SU-DHL-6 (cell line): ENCODE results near the gene CNTD1.

Experiments
- H2AFZ ChIP-seq: fragments of 200-600 bp; sonication (generic); 2 replicates; pipeline ENCODE4 v1.6.1; 2014; ENCODE audit warnings: low read depth, mild to moderate bottlenecking, moderate library complexity, mixed read lengths, antibody characterized with exemption, low read length; ENCODE audit not compliant: severe bottlenecking
- H3F3A ChIP-seq: fragments of 200-600 bp; shearing (Covaris generic); 2 replicates; pipeline ENCODE4 v1.6.0; 2016; ENCODE audit warnings: antibody characterized with exemption, mild to moderate bottlenecking; ENCODE audit not compliant: insufficient read depth
- H3K27ac ChIP-seq: fragments of 200-600 bp; sonication (generic); 2 replicates; pipeline ENCODE4 v1.5.1; 2016; ENCODE audit warnings: low read depth, mild to moderate bottlenecking, low read length, moderate library complexity, mixed read lengths
- H3K27me3 ChIP-seq: fragments of 200-600 bp; sonication (generic), shearing (Covaris generic); 2 replicates; pipeline ENCODE4 v1.6.0; 2014; ENCODE audit warnings: mild to moderate bottlenecking, low read length
- H3K36me3 ChIP-seq: fragments of 200-600 bp; sonication (generic); 2 replicates; pipeline ENCODE4 v1.6.1; 2014; ENCODE audit warnings: mild to moderate bottlenecking, low read length, mixed read lengths
- H3K4me2 ChIP-seq: fragments of 300-600, 200-600 bp; shearing (Covaris generic), sonication (generic); 2 replicates; pipeline ENCODE4 v1.6.0; 2014; ENCODE audit warnings: low read length, low read depth, mild to moderate bottlenecking; ENCODE audit not compliant: poor library complexity, severe bottlenecking
- H3K4me3 ChIP-seq: fragments of 200-600 bp; sonication (generic); 2 replicates; pipeline ENCODE4 v1.5.1; 2014; ENCODE audit warnings: antibody characterized with exemption, low read length, mild to moderate bottlenecking, mixed read lengths; ENCODE audit not compliant: insufficient read depth, poor library complexity, severe bottlenecking
- H3K79me2 ChIP-seq: fragments of 200-600 bp; sonication (generic); 2 replicates; pipeline ENCODE4 v1.6.1; 2014; ENCODE audit warnings: mild to moderate bottlenecking, low read length, moderate library complexity; ENCODE audit not compliant: insufficient read depth
- H3K9ac ChIP-seq: fragments of 200-600 bp; sonication (generic); 2 replicates; pipeline ENCODE4 v1.7.0; 2014; ENCODE audit warnings: mild to moderate bottlenecking, low read length
- H3K9me2 ChIP-seq: fragments of 200-600 bp; sonication (generic); replicated peaks from 2 replicates; pipeline ENCODE4 v1.6.1; 2014; ENCODE audit warnings: low read length; ENCODE audit not compliant: insufficient read depth
- H3K9me3 ChIP-seq: fragments of 200-600 bp; sonication (generic); 2 replicates; pipeline ENCODE4 v1.6.1; 2014; ENCODE audit warnings: low read length, mixed read lengths; ENCODE audit not compliant: insufficient read depth
- H4K20me1 ChIP-seq: fragments of 200-600 bp; sonication (generic); 2 replicates; pipeline ENCODE4 v1.6.1; 2014; ENCODE audit warnings: low read depth, mild to moderate bottlenecking, antibody characterized with exemption, low read length, moderate library complexity, mixed read lengths
- CTCF ChIP-seq: fragments of 200-600 bp; sonication (generic); IDR thresholded peaks from one replicate; pipeline ENCODE4 v1.5.1; 2017; ENCODE audit warnings: antibody characterized with exemption, mild to moderate bottlenecking, low read length, moderate library complexity; ENCODE audit not compliant: insufficient read depth, poor library complexity, severe bottlenecking
- EZH2phosphoT487 ChIP-seq: fragments of 200-600 bp; sonication (generic), shearing (Covaris generic); conservative IDR thresholded peaks from 2 replicates; pipeline ENCODE4 v1.6.1; 2018; ENCODE audit warnings: mild to moderate bottlenecking, antibody characterized with exemption, low read length, moderate library complexity, mixed read lengths

Gene CNTD1

GRCh38 chr17:42845918-42846593 is 47.4 kb downstream of the CNTD1 start:
- Histone ChIP-seq H3K36me3 (peaks cover 11% of the 10 kb centered on the region), H3K4me3 (no peak overlapping the region), H3K27ac (no peak overlapping the region), H3K4me2 (no peak overlapping the region), H3K9ac (no peak overlapping the region), H3K9me2 (no peaks in the 10 kb centered on the region), H4K20me1 (no peaks in the 10 kb centered on the region), H3F3A (no peaks in the 10 kb centered on the region), H2AFZ (no peak overlapping the region), H3K27me3 (no peaks in the 10 kb centered on the region), H3K79me2 (no peaks in the 10 kb centered on the region), H3K9me3 (no peaks in the 10 kb centered on the region)
- TF ChIP-seq CTCF: no peak
- no peak for TF ChIP-seq EZH2phosphoT487

DNA sequence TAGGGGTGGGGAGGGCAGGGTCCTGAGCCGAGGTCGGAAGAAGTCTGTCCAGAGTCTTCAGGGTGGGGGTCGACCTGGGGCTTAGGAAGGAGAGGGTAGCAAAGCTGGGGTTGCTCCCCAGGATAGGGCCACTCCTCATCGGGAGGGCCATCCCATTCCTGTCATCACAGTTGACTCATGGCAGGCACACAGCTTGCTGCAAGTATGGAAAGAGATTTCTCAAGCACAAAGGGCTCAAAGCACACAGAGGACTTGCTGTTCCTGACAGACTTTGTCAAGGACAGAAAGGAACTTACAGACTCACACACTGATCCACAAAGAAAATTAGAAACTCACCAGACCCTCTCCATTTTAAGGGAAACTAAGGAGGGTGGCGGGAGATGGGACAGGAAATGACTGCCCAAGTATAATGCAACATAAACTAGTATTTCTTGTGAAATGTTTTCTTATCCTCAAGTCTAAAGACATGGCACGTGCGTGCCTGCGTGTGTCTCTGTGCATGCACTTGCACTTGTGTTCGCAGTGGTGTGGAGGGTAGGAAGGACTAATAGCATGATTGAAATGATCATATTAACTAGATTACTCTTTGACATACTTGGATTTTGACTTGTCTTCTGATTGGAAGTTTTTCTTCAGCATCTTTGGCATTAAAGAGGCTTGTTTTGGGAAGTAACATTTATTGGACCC is 48.1 kb downstream of the CNTD1 start:
- Histone ChIP-seq H3K4me2 (no peak overlapping the region), H3K27me3 (no peaks in the 10 kb centered on the region), H3K9me3 (no peaks in the 10 kb centered on the region), H4K20me1 (no peaks in the 10 kb centered on the region), H3K27ac (no peak overlapping the region), H3K9me2 (no peaks in the 10 kb centered on the region), H3K36me3 (peaks cover 4% of the 10 kb centered on the region; the same call in 1 of the 2 replicates), H3K4me3 (no peak overlapping the region), H3K79me2 (no peaks in the 10 kb centered on the region), H3K9ac (no peak overlapping the region), H3F3A (no peaks in the 10 kb centered on the region), H2AFZ (no peak overlapping the region)
- TF ChIP-seq EZH2phosphoT487: no peak
- no peak for TF ChIP-seq CTCF

DNA sequence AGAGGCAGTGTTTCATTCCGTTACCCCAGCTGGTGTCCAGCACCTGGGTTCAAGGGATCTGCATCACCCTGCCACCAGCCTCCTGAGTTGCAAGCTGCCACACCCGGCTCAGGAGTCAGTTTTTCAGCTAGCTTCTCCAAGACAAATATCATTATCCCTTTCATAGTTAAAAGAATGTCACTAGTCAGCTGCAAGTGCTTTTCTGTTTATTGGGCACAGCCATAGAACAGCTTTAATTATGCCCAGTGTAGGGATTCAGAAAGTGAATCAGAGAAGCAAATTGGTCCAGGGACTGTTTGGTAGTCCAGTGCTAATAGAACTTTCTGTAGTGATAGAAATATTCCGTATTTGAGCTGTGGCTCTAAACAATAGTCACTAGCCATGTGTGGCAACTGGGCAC is 49.4 kb downstream of the CNTD1 start:
- Histone ChIP-seq H4K20me1 (no peaks in the 10 kb centered on the region), H3K27me3 (no peaks in the 10 kb centered on the region), H3K9me3 (no peaks in the 10 kb centered on the region), H3K4me3 (no peak overlapping the region), H3K9ac (no peak overlapping the region), H3F3A (no peaks in the 10 kb centered on the region), H3K27ac (no peak overlapping the region), H3K79me2 (no peaks in the 10 kb centered on the region), H2AFZ (no peak overlapping the region), H3K36me3 (peaks cover 4% of the 10 kb centered on the region; the same call in 1 of the 2 replicates), H3K4me2 (no peak overlapping the region), H3K9me2 (no peaks in the 10 kb centered on the region)
- no peak for TF ChIP-seq EZH2phosphoT487
- TF ChIP-seq CTCF: no peak
